ENCODE results near the gene CCDC152.

DNA sequence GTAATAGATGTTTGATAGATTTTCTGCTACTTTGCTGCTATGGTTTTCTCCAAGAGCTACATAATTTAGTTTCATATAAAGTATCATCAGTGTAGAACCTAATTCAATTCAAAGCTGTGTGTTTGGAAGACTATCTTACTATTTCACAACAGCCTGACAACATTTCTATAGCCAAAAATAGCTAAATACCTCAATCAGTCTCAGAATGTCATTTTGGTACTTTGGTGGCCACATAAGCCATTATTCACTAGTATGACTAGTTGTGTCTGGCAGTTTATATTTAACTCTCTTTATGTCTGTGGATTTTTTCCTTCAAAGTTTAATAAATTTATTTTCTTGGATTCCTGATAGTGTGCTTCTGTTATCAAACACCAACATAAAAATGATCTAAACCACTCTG, 35.1 kb upstream of the CCDC152 start:
- no peak for TF ChIP-seq POLR2A (IDR thresholded peaks at IDR 0.05)
- TF ChIP-seq, protein P1, sequence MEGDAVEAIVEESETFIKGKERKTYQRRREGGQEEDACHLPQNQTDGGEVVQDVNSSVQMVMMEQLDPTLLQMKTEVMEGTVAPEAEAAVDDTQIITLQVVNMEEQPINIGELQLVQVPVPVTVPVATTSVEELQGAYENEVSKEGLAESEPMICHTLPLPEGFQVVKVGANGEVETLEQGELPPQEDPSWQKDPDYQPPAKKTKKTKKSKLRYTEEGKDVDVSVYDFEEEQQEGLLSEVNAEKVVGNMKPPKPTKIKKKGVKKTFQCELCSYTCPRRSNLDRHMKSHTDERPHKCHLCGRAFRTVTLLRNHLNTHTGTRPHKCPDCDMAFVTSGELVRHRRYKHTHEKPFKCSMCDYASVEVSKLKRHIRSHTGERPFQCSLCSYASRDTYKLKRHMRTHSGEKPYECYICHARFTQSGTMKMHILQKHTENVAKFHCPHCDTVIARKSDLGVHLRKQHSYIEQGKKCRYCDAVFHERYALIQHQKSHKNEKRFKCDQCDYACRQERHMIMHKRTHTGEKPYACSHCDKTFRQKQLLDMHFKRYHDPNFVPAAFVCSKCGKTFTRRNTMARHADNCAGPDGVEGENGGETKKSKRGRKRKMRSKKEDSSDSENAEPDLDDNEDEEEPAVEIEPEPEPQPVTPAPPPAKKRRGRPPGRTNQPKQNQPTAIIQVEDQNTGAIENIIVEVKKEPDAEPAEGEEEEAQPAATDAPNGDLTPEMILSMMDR (IDR thresholded peaks at IDR 0.05): no peak
- TF ChIP-seq POLR2AphosphoS5 (IDR thresholded peaks at IDR 0.05): no peak
